HEK293 (cell line): Measurements from ENCODE around the gene ARL8A.

Experiments used
- CTCF ChIA-PET: fragments of 350-600 bp; formaldehyde crosslinking; extraction: SDS; loops from one replicate; lab custom pipeline; 2021; ENCODE audit warnings: antibody characterized with exemption; lab: Yijun Ruan, JAX
- POLR2A ChIA-PET: fragments of 300-600 bp; formaldehyde crosslinking; extraction: SDS; loops from one replicate; lab custom pipeline; 2020; ENCODE audit warnings: antibody characterized with exemption, inconsistent platforms; lab: Yijun Ruan, JAX
- H3K27ac ChIP-seq: fragments of 200-500 bp; sonication (Bioruptor generic); 2 replicates; pipeline ENCODE4 v1.5.1; 2014; ENCODE audit warnings: low read depth, low read length, control low read depth, inconsistent platforms; ENCODE audit errors: extremely low read depth
- H3K36me3 ChIP-seq, 2 experiments: fragments of 200-500 bp in 1 of 2; sonication (Bioruptor generic) in 1 of 2; 1 replicate in 1 of 2; 2 replicates in 1 of 2; pipeline ENCODE4 v1.5.1; 2014 to 2017; ENCODE audit warnings: inconsistent platforms in 2 of 2, low read length in 2 of 2; ENCODE audit not compliant: control insufficient read depth in 2 of 2, insufficient read depth in 1 of 2
- H3K4me1 ChIP-seq: fragments of 200-500 bp; sonication (Bioruptor generic); 2 replicates; pipeline ENCODE4 v1.5.1; 2014; ENCODE audit warnings: mild to moderate bottlenecking, low read length, inconsistent platforms; ENCODE audit not compliant: control insufficient read depth, insufficient read depth
- H3K4me3 ChIP-seq: 2 replicates; pipeline ENCODE4 v1.5.1; 2011; ENCODE audit warnings: low read depth, mild to moderate bottlenecking, control low read depth, low read length, moderate library complexity
- H3K9me3 ChIP-seq: fragments of 200-500 bp; sonication (Bioruptor generic); 2 replicates; pipeline ENCODE4 v1.5.1; 2014; ENCODE audit warnings: low read depth, low read length, inconsistent platforms; ENCODE audit not compliant: control insufficient read depth, insufficient read depth
- EGR2 ChIP-seq: fragments of 450-650 bp; formaldehyde crosslinking; IDR thresholded peaks from 2 replicates; pipeline ENCODE4 v1.5.1; 2016; ENCODE audit warnings: low read depth, missing biosample characterization, missing genetic modification characterization
- FEZF1 ChIP-seq: fragments of 450-650 bp; formaldehyde crosslinking; IDR thresholded peaks from 2 replicates; pipeline ENCODE4 v1.5.1; 2016; ENCODE audit warnings: missing biosample characterization, missing genetic modification characterization
- GLIS2 ChIP-seq: fragments of 450-650 bp; formaldehyde crosslinking; IDR thresholded peaks from 2 replicates; pipeline ENCODE4 v1.5.1; 2016; ENCODE audit warnings: missing biosample characterization, missing genetic modification characterization
- KLF1 ChIP-seq: fragments of 450-650 bp; formaldehyde crosslinking; IDR thresholded peaks from 2 replicates; pipeline ENCODE4 v1.5.1; 2016; ENCODE audit warnings: missing biosample characterization, missing genetic modification characterization
- MYNN ChIP-seq: fragments of 450-650 bp; formaldehyde crosslinking; IDR thresholded peaks from 2 replicates; pipeline ENCODE4 v1.5.1; 2016; ENCODE audit warnings: missing biosample characterization, missing genetic modification characterization, borderline replicate concordance
- SETDB1 ChIP-seq: IDR thresholded peaks from one replicate; pipeline ENCODE4 v1.6.1; 2017; ENCODE audit warnings: mild to moderate bottlenecking, low read length, moderate library complexity, mixed read lengths; ENCODE audit not compliant: insufficient read length
- ZFP37 ChIP-seq: fragments of 450-650 bp; formaldehyde crosslinking; IDR thresholded peaks from 2 replicates; pipeline ENCODE4 v1.5.1; 2016; ENCODE audit warnings: missing biosample characterization, missing genetic modification characterization
- ZNF202 ChIP-seq: fragments of 450-650 bp; formaldehyde crosslinking; IDR thresholded peaks from 2 replicates; pipeline ENCODE4 v1.5.1; 2016; ENCODE audit warnings: missing biosample characterization, missing genetic modification characterization, borderline replicate concordance
- ZNF239 ChIP-seq: fragments of 450-650 bp; formaldehyde crosslinking; IDR thresholded peaks from 2 replicates; pipeline ENCODE4 v1.5.1; 2016; ENCODE audit warnings: missing biosample characterization, missing genetic modification characterization
- ZNF266 ChIP-seq: fragments of 450-650 bp; formaldehyde crosslinking; IDR thresholded peaks from 2 replicates; pipeline ENCODE4 v1.5.1; 2016; ENCODE audit warnings: missing biosample characterization, missing genetic modification characterization, low read depth
- ZNF366 ChIP-seq: fragments of 450-650 bp; formaldehyde crosslinking; conservative IDR thresholded peaks from 2 replicates; pipeline ENCODE4 v1.5.1; 2016; ENCODE audit warnings: missing biosample characterization, missing genetic modification characterization
- ZNF529 ChIP-seq: fragments of 450-650 bp; formaldehyde crosslinking; IDR thresholded peaks from 2 replicates; pipeline ENCODE4 v1.5.1; 2017; ENCODE audit warnings: missing genetic modification characterization, missing biosample characterization; ENCODE audit not compliant: insufficient replicate concordance
- ZNF600 ChIP-seq: fragments of 450-650 bp; formaldehyde crosslinking; IDR thresholded peaks from 2 replicates; pipeline ENCODE4 v1.5.1; 2016; ENCODE audit warnings: missing biosample characterization, missing genetic modification characterization
- ZNF830 ChIP-seq: fragments of 450-650 bp; IDR thresholded peaks from 2 replicates; pipeline ENCODE4 v1.5.0; 2018; ENCODE audit warnings: missing biosample characterization, missing genetic modification characterization, low read depth, mild to moderate bottlenecking, moderate library complexity
- ZSCAN18 ChIP-seq: fragments of 450-650 bp; formaldehyde crosslinking; IDR thresholded peaks from 2 replicates; pipeline ENCODE4 v1.5.1; 2016; ENCODE audit warnings: missing biosample characterization, missing genetic modification characterization
- TF ChIP-seq, protein P1 (sequence below): fragments of 450-650 bp; formaldehyde crosslinking; IDR thresholded peaks from 2 replicates; pipeline ENCODE4 v1.5.1; 2017; ENCODE audit warnings: missing biosample characterization, missing genetic modification characterization
- TF ChIP-seq, protein P2 (sequence below): fragments of 450-650 bp; formaldehyde crosslinking; conservative IDR thresholded peaks from 2 replicates; pipeline ENCODE4 v1.5.1; 2016; ENCODE audit warnings: low read depth, missing biosample characterization, missing genetic modification characterization
- TF ChIP-seq, protein P3 (sequence below): fragments of 450-650 bp; formaldehyde crosslinking; IDR thresholded peaks from 2 replicates; pipeline ENCODE4 v1.5.1; 2016; ENCODE audit warnings: missing biosample characterization, missing genetic modification characterization, low read depth

Gene ARL8A

DNA sequence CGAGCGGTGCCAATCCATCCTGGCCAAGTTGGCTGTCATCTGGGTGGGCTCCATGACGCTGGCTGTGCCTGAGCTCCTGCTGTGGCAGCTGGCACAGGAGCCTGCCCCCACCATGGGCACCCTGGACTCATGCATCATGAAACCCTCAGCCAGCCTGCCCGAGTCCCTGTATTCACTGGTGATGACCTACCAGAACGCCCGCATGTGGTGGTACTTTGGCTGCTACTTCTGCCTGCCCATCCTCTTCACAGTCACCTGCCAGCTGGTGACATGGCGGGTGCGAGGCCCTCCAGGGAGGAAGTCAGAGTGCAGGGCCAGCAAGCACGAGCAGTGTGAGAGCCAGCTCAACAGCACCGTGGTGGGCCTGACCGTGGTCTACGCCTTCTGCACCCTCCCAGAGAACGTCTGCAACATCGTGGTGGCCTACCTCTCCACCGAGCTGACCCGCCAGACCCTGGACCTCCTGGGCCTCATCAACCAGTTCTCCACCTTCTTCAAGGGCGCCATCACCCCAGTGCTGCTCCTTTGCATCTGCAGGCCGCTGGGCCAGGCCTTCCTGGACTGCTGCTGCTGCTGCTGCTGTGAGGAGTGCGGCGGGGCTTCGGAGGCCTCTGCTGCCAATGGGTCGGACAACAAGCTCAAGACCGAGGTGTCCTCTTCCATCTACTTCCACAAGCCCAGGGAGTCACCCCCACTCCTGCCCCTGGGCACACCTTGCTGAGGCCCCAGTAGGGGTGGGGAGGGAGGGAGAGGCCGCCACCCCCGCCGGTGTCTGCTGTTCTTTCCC, 16.5 kb downstream of the ARL8A start:
- no peaks in the 10 kb centered on the region for H3K4me1 ChIP-seq
- no peaks in the 10 kb centered on the region for H3K9me3 ChIP-seq
- ChIA-PET POLR2A (no interaction called here), CTCF (interaction anchor here (0.5 to 1.1 kb wide), 2 partner anchors 9 to 130 kb away, joined by 3 to 4 read pairs; no protein-coding TSS in a partner anchor)
- H3K4me3 ChIP-seq = no peak overlapping the region
- peaks cover 0 to 12% of the 10 kb centered on the region in 2 experiments; a peak in 1 of 3 replicates for H3K36me3 ChIP-seq
- no peak overlapping the region for H3K27ac ChIP-seq
- TF ChIP-seq ZNF239 (no peak), FEZF1 (no peak), ZNF266 (no peak), ZNF830 (tag by site-specific recombination) (no peak), ZNF529 (tag by site-specific recombination) (no peak), GLIS2 (tag by site-specific recombination) (no peak), KLF1 (no peak), MYNN (tag by site-specific recombination) (no peak), SETDB1 (no peak)

DNA sequence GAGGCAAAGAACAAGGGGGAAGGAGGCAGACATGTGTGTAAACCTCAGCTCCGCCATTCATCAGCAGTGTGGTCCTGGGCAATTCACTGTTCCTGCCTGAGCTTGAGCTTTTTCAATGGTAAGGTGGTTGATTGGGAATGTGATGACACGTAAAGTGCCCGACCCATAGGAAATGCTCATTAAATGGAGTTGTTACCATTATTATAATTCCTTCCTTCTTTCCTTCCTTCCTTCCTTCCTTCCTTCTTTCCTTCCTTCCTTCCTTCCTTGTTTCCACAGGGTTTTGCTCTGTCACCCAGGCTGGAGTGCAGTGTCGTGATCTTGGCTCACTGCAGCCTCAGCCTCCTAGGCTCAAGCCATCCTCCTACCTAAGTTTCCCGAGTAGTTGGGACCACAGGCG, 17.5 kb downstream of the ARL8A start:
- H3K36me3 ChIP-seq = peaks cover 0 to 2% of the 10 kb centered on the region in 2 experiments; a peak in 1 of 3 replicates
- H3K9me3 ChIP-seq = no peaks in the 10 kb centered on the region
- H3K4me3 ChIP-seq = no peak overlapping the region
- H3K27ac ChIP-seq = no peak overlapping the region
- ChIA-PET POLR2A (no interaction called here), CTCF (interaction anchor here (1.1 kb wide), 1 partner anchor 10 kb away, joined by 4 read pairs; no protein-coding TSS in a partner anchor)
- H3K4me1 ChIP-seq = no peaks in the 10 kb centered on the region
- TF ChIP-seq ZNF600 (tag by site-specific recombination) = peak; percentile 56
- peak; percentile 91 for TF ChIP-seq ZNF366 (tag by site-specific recombination)
- no peak for TF ChIP-seq ZNF202
- TF ChIP-seq, all 188 proteins: peak for 2

DNA sequence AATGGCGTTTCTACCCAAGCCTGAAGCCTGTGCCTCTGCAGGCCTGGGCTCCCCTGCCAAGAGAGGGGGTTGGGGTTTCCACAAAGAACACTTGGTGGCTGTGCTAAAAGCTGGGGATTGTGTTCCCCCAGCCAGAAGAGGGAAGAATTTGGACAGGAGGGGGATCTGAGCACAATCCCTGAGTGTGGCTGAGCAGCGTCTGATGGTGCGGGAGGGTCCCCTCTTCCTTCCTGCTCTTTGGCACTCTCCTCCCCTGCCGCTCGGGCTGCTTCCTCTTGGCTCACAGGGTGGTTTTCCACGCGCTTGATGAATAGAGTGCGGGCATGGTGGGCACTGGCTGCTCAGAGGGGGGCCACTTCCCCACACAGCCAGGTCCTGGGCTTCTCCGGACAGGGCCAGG, 18.1 kb downstream of the ARL8A start:
- TF ChIP-seq, protein P1, sequence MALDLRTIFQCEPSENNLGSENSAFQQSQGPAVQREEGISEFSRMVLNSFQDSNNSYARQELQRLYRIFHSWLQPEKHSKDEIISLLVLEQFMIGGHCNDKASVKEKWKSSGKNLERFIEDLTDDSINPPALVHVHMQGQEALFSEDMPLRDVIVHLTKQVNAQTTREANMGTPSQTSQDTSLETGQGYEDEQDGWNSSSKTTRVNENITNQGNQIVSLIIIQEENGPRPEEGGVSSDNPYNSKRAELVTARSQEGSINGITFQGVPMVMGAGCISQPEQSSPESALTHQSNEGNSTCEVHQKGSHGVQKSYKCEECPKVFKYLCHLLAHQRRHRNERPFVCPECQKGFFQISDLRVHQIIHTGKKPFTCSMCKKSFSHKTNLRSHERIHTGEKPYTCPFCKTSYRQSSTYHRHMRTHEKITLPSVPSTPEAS (tag by site-specific recombination) = peak; percentile 50; the same call in 1 of the 2 replicates
- TF ChIP-seq ZSCAN18 (tag by site-specific recombination) (no peak), ZFP37 (tag by site-specific recombination) (no peak), EGR2 (tag by site-specific recombination) (no peak)
- TF ChIP-seq, protein P2, sequence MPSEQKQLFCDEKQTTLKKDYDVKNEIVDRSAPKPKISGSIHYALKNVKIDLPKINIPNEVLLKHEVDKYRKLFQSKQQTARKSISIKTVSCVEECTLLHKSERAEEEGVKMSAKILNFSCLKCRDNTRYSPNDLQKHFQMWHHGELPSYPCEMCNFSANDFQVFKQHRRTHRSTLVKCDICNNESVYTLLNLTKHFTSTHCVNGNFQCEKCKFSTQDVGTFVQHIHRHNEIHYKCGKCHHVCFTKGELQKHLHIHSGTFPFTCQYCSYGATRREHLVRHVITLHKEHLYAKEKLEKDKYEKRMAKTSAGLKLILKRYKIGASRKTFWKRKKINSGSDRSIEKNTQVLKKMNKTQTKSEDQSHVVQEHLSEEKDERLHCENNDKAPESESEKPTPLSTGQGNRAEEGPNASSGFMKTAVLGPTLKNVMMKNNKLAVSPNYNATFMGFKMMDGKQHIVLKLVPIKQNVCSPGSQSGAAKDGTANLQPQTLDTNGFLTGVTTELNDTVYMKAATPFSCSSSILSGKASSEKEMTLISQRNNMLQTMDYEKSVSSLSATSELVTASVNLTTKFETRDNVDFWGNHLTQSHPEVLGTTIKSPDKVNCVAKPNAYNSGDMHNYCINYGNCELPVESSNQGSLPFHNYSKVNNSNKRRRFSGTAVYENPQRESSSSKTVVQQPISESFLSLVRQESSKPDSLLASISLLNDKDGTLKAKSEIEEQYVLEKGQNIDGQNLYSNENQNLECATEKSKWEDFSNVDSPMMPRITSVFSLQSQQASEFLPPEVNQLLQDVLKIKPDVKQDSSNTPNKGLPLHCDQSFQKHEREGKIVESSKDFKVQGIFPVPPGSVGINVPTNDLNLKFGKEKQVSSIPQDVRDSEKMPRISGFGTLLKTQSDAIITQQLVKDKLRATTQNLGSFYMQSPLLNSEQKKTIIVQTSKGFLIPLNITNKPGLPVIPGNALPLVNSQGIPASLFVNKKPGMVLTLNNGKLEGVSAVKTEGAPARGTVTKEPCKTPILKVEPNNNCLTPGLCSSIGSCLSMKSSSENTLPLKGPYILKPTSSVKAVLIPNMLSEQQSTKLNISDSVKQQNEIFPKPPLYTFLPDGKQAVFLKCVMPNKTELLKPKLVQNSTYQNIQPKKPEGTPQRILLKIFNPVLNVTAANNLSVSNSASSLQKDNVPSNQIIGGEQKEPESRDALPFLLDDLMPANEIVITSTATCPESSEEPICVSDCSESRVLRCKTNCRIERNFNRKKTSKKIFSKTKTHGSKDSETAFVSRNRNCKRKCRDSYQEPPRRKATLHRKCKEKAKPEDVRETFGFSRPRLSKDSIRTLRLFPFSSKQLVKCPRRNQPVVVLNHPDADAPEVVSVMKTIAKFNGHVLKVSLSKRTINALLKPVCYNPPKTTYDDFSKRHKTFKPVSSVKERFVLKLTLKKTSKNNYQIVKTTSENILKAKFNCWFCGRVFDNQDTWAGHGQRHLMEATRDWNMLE (tag by site-specific recombination) = no peak
- TF ChIP-seq, protein P3, sequence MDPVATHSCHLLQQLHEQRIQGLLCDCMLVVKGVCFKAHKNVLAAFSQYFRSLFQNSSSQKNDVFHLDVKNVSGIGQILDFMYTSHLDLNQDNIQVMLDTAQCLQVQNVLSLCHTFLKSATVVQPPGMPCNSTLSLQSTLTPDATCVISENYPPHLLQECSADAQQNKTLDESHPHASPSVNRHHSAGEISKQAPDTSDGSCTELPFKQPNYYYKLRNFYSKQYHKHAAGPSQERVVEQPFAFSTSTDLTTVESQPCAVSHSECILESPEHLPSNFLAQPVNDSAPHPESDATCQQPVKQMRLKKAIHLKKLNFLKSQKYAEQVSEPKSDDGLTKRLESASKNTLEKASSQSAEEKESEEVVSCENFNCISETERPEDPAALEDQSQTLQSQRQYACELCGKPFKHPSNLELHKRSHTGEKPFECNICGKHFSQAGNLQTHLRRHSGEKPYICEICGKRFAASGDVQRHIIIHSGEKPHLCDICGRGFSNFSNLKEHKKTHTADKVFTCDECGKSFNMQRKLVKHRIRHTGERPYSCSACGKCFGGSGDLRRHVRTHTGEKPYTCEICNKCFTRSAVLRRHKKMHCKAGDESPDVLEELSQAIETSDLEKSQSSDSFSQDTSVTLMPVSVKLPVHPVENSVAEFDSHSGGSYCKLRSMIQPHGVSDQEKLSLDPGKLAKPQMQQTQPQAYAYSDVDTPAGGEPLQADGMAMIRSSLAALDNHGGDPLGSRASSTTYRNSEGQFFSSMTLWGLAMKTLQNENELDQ (tag by site-specific recombination) = no peak
- POLR2A ChIA-PET = no interaction called here
- H3K4me1 ChIP-seq = no peaks in the 10 kb centered on the region
- no peaks in the 10 kb centered on the region for H3K9me3 ChIP-seq
- CTCF ChIA-PET = interaction anchor here (0.9 to 9.2 kb wide), 4 partner anchors 9 to 230 kb away, joined by 3 to 53 read pairs (median 4); partner anchors contain the start of gene ELF3
- no peak overlapping the region for H3K4me3 ChIP-seq
- no peaks in the 10 kb centered on the region for H3K36me3 ChIP-seq
- H3K27ac ChIP-seq = no peak overlapping the region
